Activated CD4-positive, alpha-beta T cell treated with anti-CD3 and anti-CD28 coated beads for 1 hour (primary cell): Measurements from ENCODE around the gene CA12.
"Not testable (repeated sequence)": the region's sequence is repeated elsewhere in the genome, so short reads cannot be mapped to it uniquely, and the experiment has no call there.

Source experiments
- DNase-seq: peaks from one replicate; pipeline ENCODE4 v3.0.0-alpha.2; 2020

Gene CA12

DNA sequence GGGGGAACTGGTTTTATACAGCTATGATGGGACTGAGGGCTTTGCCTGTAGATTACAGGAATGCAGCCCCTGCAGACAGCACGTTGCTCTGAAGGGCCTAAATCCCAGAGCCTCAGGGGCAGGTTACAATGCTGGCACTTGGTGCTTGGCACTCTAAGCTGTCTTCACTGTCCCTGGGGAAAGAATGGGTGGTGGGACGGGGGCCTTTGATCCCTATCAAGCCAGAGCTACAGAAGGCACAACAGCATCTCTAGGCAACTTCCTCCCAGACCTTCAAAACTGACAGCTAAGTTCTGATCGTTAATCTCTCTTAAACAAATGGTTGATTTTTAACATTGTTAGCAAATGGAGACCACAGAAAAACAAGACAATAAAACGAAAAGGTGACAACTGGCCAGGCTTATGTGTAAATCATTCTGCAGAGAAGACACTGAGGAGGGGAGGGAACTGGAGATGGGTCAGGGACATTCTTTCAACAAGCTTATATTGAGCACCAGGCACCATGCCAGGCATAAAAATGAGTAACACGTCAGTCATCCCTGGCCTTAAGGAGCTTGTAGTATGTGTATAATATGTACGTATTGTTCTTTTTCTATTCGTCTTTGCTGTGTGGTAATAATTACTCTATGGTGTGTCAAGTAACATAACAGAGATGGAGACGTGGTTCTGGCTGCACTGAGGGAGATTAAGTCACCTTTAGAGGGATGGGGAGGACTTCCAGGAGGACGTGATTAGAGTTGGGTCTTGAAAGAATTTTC lies 49.1 kb downstream of the CA12 start:
- no peak for DNase-seq

GRCh38 chr15:63331456-63331855 lies 50.2 kb downstream of the CA12 start:
- no peak for DNase-seq

- DNase-seq, result no peak
Measured at GRCh38 chr15:63330926-63331325, 50.7 kb downstream of the CA12 start.

- no peak for DNase-seq
Measured at GRCh38 chr15:63329567-63330350, 51.9 kb downstream of the CA12 start.

DNA sequence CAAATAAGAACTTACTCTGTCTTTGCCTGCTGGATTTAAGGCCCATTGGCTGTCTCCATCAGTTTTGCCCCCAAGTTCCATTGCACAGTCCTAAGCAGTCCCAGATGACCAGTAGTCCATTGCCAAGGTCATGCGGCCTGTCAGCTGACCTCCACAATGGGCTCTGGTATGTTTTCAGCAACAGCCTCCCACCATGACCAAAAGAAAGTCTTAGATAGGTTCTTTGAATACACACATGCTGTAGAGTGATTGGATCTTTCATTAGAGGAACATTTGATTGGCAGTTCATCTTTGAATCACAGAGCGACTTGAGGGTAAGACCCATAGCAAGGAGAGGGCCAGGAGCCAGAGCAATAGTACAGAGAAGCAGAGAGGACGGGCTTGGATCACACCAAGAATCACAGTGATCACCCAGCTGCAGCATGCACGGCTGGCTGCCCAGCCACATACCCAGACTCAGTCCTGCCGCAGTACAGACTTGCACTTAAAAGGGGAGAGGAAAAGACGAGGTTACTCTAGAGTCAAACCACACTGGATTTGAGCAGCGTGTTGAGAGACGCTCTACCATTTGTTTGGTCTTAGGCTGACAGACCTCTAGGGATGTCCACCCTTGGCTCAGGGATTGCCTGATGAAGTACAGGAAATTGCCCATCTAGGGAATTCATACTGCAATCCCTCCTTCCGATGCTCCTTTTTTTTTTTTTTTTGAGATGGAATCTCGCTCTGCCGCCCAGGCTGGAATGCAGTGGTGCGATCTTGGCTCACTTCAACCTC lies 53.8 kb downstream of the CA12 start:
- no peak for DNase-seq

- no peak for DNase-seq
Measured at GRCh38 chr15:63324770-63325169, 56.9 kb downstream of the CA12 start.

DNA sequence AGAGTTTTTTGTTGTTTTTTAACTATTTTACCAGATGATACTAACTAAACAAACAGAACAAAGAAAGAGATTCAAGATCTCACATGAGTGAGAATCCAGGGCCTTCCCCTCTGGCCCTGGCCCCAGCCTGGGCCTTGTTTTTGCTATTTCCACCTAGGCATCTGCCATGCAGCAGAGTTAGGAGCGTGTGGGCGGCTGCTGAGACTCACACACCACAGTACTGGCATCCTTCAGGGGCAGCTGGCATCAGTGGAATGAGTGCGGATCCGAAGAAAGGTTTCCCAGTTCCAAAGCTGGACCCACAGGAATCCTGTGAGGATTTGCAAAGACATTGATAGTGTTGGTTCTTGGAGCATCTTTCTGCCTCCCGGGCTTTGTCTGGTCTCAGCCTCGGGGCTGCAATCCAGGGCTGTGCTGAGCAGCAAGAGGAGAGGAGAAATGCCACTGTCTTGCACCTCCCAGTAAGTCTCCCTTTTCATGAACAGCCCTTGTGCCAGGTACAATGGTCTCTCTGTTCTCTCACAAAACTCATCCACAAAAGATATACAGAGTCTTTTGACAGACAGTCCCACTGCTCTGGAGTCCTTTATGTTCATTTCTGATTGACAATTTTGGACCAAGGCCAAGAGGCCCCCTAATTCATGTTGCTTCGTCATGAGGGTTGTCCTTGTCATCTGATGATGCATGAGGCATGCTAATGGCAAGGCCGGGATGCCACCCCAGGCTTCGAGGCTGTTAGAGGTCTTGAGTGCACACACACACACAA lies 57.7 kb downstream of the CA12 start:
- DNase-seq, result no peak

GRCh38 chr15:63322541-63322940 lies 59.1 kb downstream of the CA12 start:
- no peak for DNase-seq

DNA sequence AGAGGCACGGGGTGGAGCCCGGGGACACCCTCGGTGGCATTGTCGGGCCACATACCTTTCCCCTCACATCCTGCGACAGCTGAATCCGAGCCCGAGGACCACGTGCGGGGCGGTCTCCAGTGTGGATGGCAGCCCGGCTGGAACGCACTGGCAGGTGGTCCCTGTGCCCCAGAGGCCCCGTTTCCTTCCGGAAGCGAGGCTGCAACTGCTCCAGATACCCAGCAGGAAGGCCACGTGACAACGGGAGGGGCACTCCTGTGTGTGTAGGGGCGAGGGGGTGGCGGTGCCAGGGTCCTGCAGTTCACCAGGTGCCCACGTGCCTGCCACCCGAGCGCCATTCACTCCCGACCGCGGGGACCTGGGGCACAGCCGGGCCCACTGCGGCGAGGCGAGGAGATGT lies 60.2 kb downstream of the CA12 start:
- DNase-seq, result no peak

DNA sequence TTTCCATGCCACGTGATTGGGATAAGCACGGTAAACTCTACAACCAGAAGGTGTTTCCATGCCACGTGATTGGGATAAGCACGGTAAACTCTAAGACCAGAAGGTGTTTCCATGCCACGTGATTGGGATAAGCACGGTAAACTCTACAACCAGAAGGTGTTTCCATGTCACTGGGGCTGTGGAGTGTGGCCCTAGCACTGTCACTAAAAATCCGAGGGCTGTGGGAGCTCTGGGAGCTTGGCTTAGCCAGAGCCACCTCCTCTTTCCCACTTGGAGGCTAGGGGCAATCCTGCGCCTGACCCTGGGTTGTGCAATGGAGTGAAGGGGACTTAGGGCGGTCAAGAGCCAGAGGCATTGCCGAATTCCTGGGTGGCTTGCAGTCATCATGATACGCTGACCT lies 60.7 kb downstream of the CA12 start:
- not testable (repeated sequence) for DNase-seq

DNA sequence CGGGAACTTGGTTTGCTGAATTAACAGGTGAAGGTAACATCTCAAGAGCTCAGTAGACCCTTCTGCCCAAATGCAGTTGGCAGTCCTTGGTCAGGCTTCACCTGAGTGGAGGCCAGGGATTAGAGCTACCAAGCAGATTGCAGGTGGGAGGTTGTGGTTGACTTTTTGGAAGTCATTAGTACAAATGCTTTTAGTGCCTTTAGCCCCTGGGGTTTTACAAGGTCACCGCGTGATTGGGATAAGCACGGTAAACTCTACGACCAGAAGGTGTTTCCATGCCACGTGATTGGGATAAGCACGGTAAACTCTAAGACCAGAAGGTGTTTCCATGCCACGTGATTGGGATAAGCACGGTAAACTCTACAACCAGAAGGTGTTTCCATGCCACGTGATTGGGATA lies 61.2 kb downstream of the CA12 start:
- DNase-seq, result not testable (repeated sequence)

- no peak for DNase-seq
Measured at GRCh38 chr15:63319065-63319464, 62.6 kb downstream of the CA12 start.

DNA sequence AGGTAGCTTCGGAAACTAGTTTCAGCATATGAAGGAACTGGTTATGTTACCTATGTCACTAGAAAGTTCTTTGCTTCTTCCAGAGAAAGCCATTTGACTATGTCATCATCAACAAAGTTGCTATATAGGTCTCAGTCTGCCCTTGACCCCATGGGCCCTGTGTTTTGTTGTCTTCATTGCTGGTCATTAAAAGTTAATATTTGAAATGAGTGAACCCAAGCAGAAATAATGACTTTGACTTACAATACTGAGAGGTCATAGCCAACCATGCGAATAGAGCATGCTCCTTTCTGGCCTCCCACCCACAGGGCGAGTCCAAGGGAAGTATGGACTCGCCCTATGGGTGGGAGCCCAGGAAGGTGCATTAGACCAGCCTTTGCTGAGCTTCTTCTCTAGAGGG lies 63.3 kb downstream of the CA12 start:
- no peak for DNase-seq

- DNase-seq, result no peak
Measured at GRCh38 chr15:63314409-63314808, 67.2 kb downstream of the CA12 start.

DNA sequence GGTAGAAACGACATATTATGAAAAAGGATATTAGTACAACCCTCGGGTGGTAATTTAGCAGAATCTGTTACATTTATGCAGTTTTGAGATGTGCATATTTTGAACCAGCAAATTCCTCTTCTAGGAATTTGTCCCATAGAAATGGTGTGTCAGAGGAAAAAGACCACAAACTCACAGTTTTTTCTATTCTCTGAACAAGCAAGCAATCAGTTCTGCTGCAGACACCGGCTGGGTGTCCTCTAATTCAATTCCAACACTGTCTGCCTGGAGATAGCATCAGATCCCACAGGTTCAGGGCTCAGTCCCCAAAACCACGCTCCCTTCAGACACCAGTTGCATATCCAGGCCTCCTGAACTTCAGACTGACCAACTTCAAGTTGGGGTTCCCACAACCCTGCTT lies 67.8 kb downstream of the CA12 start:
- no peak for DNase-seq

DNA sequence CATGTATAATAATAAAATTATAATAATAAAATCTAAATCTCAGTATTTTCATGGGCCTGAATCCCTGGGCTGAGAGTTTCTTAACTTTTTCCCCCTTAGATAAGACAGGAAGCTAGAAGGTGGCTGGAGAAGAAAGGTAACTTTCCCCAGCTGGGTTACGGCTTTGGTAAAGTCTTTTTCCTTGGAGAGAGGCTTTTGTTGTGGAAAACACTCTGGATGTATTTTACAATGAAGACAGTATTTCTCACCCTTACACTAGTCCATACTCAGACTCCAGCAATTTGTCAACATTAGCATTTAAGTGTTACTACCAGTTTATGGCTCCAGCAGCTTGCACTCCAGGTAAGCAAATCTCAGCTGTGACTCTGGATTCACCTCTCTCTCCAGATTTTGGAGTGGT lies 69.4 kb downstream of the CA12 start:
- DNase-seq, result no peak

DNA sequence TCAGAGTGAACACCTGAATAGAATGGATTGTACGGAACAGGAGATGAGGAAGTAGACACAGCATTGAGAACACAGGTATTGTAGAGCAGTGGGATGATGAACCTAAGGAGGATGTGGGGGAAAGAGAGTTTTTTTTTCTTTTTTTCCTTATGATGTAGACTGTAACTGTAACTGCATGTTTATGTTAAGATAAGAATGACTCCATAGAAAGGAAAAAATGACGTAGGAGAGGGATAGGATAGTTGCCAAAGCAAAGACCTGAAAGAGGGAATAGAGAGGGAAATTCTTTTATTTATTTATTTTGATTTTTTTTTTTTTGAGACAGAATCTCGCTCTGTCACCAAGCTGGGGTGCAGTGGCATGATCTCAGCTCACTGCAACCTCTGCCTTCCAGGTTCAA lies 71.0 kb downstream of the CA12 start:
- no peak for DNase-seq

DNA sequence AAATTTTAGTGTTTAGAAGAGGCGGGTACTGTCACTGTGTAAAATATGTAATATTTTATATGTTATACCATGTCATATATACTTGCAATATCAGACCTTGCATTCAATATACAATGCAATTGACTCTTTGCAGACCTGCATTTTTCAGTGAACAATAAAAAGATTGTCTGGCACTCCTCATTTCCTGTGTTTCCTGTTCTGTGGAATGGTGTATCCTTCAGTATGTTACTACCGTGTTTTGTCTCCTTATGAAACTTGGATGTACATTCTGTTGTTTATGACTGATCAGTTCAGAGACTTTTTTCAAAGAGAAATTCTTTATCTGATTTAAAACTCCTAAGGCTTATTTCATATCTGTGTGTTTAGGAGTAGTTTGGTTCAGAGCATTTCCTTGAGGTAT lies 72.7 kb downstream of the CA12 start:
- no peak for DNase-seq

GRCh38 chr15:63308491-63308890 lies 73.2 kb downstream of the CA12 start:
- DNase-seq, result no peak

DNA sequence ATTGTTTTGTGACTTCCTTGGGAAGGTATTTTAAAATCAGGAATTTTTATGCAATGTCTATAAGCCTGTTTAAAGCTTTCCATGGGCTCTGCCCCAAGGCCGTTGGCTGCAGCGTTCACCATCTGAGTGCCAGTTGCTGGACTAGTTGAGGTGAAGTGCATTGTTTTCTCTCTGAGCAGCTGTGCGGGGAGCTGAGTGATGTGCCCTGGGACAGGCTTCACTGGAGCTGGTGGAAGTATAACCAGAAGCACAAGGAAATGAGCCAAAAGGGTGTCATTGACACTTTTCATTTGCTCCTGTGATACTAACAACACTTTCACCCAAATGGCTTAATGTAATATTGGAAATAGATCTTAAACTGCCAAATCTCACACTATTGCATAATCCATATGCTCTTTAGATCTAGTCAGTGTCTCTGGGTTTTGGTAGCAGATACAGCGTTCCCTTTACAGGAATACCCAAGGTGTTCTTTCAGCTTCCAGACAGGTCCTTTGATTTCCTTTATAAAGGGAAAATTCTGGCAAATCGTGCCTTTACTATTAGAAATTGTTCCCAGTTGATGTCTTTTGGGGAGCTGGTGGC lies 75.1 kb downstream of the CA12 start:
- DNase-seq, result no peak

DNA sequence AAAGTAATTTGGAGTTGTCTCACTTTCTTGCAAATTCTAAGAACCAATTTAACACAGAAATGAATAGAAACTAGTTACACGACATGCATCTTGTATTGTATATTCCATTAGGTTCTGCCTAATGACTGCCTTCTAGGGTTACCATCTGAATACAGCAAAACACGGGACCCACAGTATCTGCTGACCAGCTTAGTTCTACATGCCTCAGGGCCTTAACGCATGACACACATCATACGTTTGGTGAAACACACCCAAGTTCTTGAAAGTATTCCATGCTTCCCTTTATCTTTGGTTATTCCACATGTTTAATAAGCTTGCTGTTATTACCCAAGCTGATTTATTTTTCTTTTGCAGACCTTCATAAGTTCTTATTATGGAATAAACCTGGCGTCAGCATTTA lies 76.4 kb downstream of the CA12 start:
- DNase-seq, result no peak

DNA sequence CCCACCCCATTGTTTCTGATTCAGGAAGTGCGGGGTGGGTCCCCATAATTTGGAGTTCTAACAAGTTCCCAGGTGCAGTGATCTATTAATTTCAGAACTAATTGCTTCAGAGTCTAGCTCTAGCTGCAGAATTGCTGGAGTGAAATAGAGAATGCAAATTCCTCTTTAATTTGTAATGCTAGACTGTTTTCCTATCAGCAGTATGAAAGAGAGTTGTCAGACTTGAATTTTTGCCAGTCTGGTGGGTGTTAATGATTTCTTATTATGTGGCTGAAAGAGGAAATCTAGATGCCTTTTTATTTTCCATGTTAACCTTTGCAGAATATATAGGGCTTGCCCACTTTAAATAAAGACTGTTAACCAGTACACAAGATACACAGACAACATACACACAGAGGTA lies 80.6 kb downstream of the CA12 start:
- DNase-seq, result no peak
